ENCODE measurements around the gene ABCC11. TPM values are rescaled to one million over a fixed set of nuclear protein-coding genes. Genes with fewer than 3 reads are reported as not detected.
A peak's percentile ranks its signal among the peaks of the same experiment; 100 is the strongest.

Gene ABCC11
- total and polyA plus RNA-seq, 2 of the 4 experiments (the other 2 are of a cell fraction) = 0.09 to 0.18 TPM

GRCh38 chr16:48146710-48147109 is 100.6 kb downstream of the ABCC11 start:
- H3K27me3 ChIP-seq (ENCODE audit: control insufficient read depth, insufficient read depth, low read length) = no peaks in the 10 kb centered on the region
- H3K23ac ChIP-seq (ENCODE audit: low read depth, low read length) = no peak overlapping the region
- no peaks in the 10 kb centered on the region; the same call in 1 of the 2 replicates for H3K9me1 ChIP-seq (ENCODE audit: insufficient read depth, low read length)
- intact Hi-C loops (cut with micrococcal nuclease) = no loop called here
- H2BK120ac ChIP-seq (ENCODE audit: low read depth, low read length) = no peak overlapping the region
- H3K4me3 ChIP-seq (ENCODE audit: insufficient read depth, low read depth, low read length) = no peak overlapping the region
- dilution Hi-C loops (cut with HindIII; ENCODE audit: low sequenced_read_pairs, unreplicated experiment) = no loop called here
- no peaks in the 10 kb centered on the region for H4K20me1 ChIP-seq (ENCODE audit: insufficient read depth, low read length)
- TF ChIP-seq SMC3 (IDR thresholded peaks at IDR 0.05; ENCODE audit: low read depth, low read length) = no peak
- no peak for TF ChIP-seq MAZ (IDR thresholded peaks at IDR 0.05; ENCODE audit: borderline replicate concordance, low read depth, low read length)
- TF ChIP-seq ELK1 (IDR thresholded peaks at IDR 0.05; ENCODE audit: borderline replicate concordance, low read depth, low read length) = no peak
- no peak for TF ChIP-seq USF2 (IDR thresholded peaks at IDR 0.05; ENCODE audit: low read depth, low read length)
- TF ChIP-seq NFE2L2 (IDR thresholded peaks at IDR 0.05; ENCODE audit: low read depth, low read length) = no peak
- no peak for TF ChIP-seq POLR2A (IDR thresholded peaks at IDR 0.05; ENCODE audit: low read depth, low read length)
- TF ChIP-seq CTCF (conservative IDR thresholded peaks at IDR 0.05; ENCODE audit: low read depth, low read length) = no peak
- no peak for TF ChIP-seq BHLHE40 (IDR thresholded peaks at IDR 0.05; ENCODE audit: low read depth, low read length)
- no peak for TF ChIP-seq RAD21 (IDR thresholded peaks at IDR 0.05; ENCODE audit: low read length)
- no peak for TF ChIP-seq MXI1 (IDR thresholded peaks at IDR 0.05; ENCODE audit: borderline replicate concordance, low read depth, low read length)
- no peak for TF ChIP-seq RCOR1 (IDR thresholded peaks at IDR 0.05; ENCODE audit: insufficient replicate concordance, low read length)
- no peak for TF ChIP-seq CEBPB (IDR thresholded peaks at IDR 0.05; ENCODE audit: low read depth, low read length)
- TF ChIP-seq FOS (IDR thresholded peaks at IDR 0.05; ENCODE audit: low read depth, low read length) = no peak
- TF ChIP-seq RFX5 (IDR thresholded peaks at IDR 0.05; ENCODE audit: low read depth, low read length) = no peak
- no peak for TF ChIP-seq MAFK (IDR thresholded peaks at IDR 0.05; ENCODE audit: low read depth, low read length)
- TF ChIP-seq CHD1 (IDR thresholded peaks at IDR 0.05; ENCODE audit: low read depth, low read length) = no peak
- peaks cover 3% of the 10 kb centered on the region; the same call in 1 of the 2 replicates for H3K4me1 ChIP-seq (ENCODE audit: control insufficient read depth, insufficient read depth, low read length)
- H3K36me3 ChIP-seq (ENCODE audit: control insufficient read depth, insufficient read depth, low read length) = no peaks in the 10 kb centered on the region
- ATAC-seq (ENCODE audit: low read depth) (no peak), DNase-seq (no peak)
- H2AK5ac ChIP-seq (ENCODE audit: low read depth, low read length) = no peak overlapping the region
- no peak overlapping the region for H3K18ac ChIP-seq (ENCODE audit: low read depth, low read length)
- no TSS peak for BruUV-seq (replicated peaks)
- H2BK15ac ChIP-seq (ENCODE audit: low read depth, low read length) = no peak overlapping the region
- CTCF ChIA-PET = no interaction called here
- H3K4ac ChIP-seq (ENCODE audit: low read depth, low read length) = no peak overlapping the region
- H3K56ac ChIP-seq (ENCODE audit: extremely low read depth, insufficient read depth, low read length) = no peak overlapping the region
- H3K27ac ChIP-seq (ENCODE audit: insufficient read depth, low read length) = no peak overlapping the region
- H3K9me3 ChIP-seq (ENCODE audit: control insufficient read depth, insufficient read depth, low read length) = peaks cover 4% of the 10 kb centered on the region; the same call in 1 of the 2 replicates
- no peak overlapping the region for H3K4me2 ChIP-seq (ENCODE audit: low read depth, low read length)
- no peak overlapping the region for H3K9ac ChIP-seq (ENCODE audit: low read depth, low read length)
- H3K79me1 ChIP-seq (ENCODE audit: low read depth in 1 of 2, low read length in 2 of 2) = no peaks in the 10 kb centered on the region
- H2AK9ac ChIP-seq (replicated peaks; ENCODE audit: low read depth, low read length, poor library complexity) = no peak overlapping the region
- no peak overlapping the region for H2BK20ac ChIP-seq (ENCODE audit: low read depth, low read length)
- H4K5ac ChIP-seq (ENCODE audit: low read depth, low read length) = no peak overlapping the region
- POLR2A ChIA-PET (ENCODE audit: unreplicated experiment) = no interaction called here
- peak overlapping the region; percentile 33 for H2AFZ ChIP-seq (replicated peaks; ENCODE audit: low read length, poor library complexity)
- no CpG with 5 or more reads among the region's 4 CpGs for WGBS, 2 experiments (ENCODE audit: extremely low coverage in 2 of 2, insufficient read length in 1 of 2)
- in situ Hi-C loops (cut with MboI; ENCODE audit: low sequenced_read_pairs) = no loop called here
- H4K91ac ChIP-seq (ENCODE audit: insufficient read depth, low read depth, low read length) = no peak overlapping the region
- H3K14ac ChIP-seq (replicated peaks; ENCODE audit: low read depth, low read length) = no peak overlapping the region
- no peak overlapping the region for H2BK5ac ChIP-seq (ENCODE audit: low read depth, low read length, poor library complexity, severe bottlenecking)
- no peak overlapping the region for H4K8ac ChIP-seq (ENCODE audit: low read depth in 2 of 2, low read length in 2 of 2)

All from IMR-90 (cell line).